B cell (primary cell): ENCODE results near the gene CHST10. TPM values are rescaled to one million over a fixed set of nuclear protein-coding genes. Genes with fewer than 3 reads are reported as not detected.

Experiments
- ATAC-seq: fragments of 200-7000 bp; cut with Tn5 transposase; one replicate; pipeline ENCODE4 v1.10.0; 2021; ENCODE audit warnings: low read depth, mild to moderate bottlenecking, moderate number of reproducible peaks, moderate library complexity
- CTCF ChIA-PET: fragments of 350-600 bp; sonication (Branson Sonifier 250); formaldehyde crosslinking; loops from one replicate; lab custom pipeline; 2021; ENCODE audit warnings: antibody characterized with exemption, inconsistent platforms; lab: Charles Lee
- POLR2A ChIA-PET: fragments of 350-600 bp; sonication (Branson Sonifier 250); formaldehyde crosslinking; loops from one replicate; lab custom pipeline; 2021; ENCODE audit warnings: antibody characterized with exemption; lab: Charles Lee
- DNase-seq: peaks from one replicate; pipeline ENCODE4 v3.0.0; 2013
- H2AFZ ChIP-seq: 2 replicates; pipeline ENCODE4 v1.6.1; 2012; ENCODE audit warnings: mild to moderate bottlenecking, low read depth, low read length; ENCODE audit not compliant: insufficient read depth, poor library complexity, severe bottlenecking
- H3K27ac ChIP-seq, 2 donors: 1 replicate in 1 of 2; 2 replicates in 1 of 2; pipeline ENCODE4 v1.5.1; 2012 to 2013; ENCODE audit warnings: low read length in 2 of 2, mild to moderate bottlenecking in 2 of 2, moderate library complexity in 1 of 2
- H3K27me3 ChIP-seq, 4 experiments: fragments of 200-600 bp in 1 of 4; sonication (generic) in 1 of 4; replicated peaks in 1 of 4; 1 replicate in 2 of 4; 2 replicates in 2 of 4; pipeline versions ENCODE4 v1.6.1 to v1.7.0; 2013 to 2016; ENCODE audit warnings: low read length in 3 of 4, mild to moderate bottlenecking in 2 of 4, mixed read lengths in 1 of 4, moderate library complexity in 1 of 4; ENCODE audit not compliant: insufficient read depth in 4 of 4, control insufficient read depth in 3 of 4; ENCODE audit errors: control extremely low read depth in 1 of 4
- H3K36me3 ChIP-seq, 2 experiments: replicated peaks in 1 of 2; 1 replicate in 1 of 2; 2 replicates in 1 of 2; pipeline versions ENCODE4 v1.6.1 to v1.7.1; 2013; ENCODE audit warnings: low read length in 1 of 2; ENCODE audit not compliant: insufficient read depth in 2 of 2, control insufficient read depth in 1 of 2; ENCODE audit errors: control extremely low read depth in 1 of 2, extremely low read depth in 1 of 2
- H3K4me1 ChIP-seq, 2 donors: fragments of 200-600 bp in 1 of 2; sonication (generic) in 1 of 2; 1 replicate in 1 of 2; 2 replicates in 1 of 2; pipeline versions ENCODE4 v1.5.1 to v1.6.1; 2013 to 2017; ENCODE audit warnings: low read length in 2 of 2; ENCODE audit not compliant: control insufficient read depth in 2 of 2, insufficient read depth in 2 of 2
- H3K4me2 ChIP-seq: replicated peaks from 2 replicates; pipeline ENCODE3; 2012; ENCODE audit warnings: mild to moderate bottlenecking, low read depth, low read length; ENCODE audit not compliant: poor library complexity, severe bottlenecking
- H3K4me3 ChIP-seq, 5 experiments: fragments of 200-600 bp in 1 of 5; sonication (generic) in 1 of 5; 1 replicate in 3 of 5; 2 replicates in 2 of 5; pipeline versions ENCODE4 v1.5.1 to v1.7.0; 2011 to 2016; ENCODE audit warnings: low read length in 4 of 5, mild to moderate bottlenecking in 4 of 5, low read depth in 2 of 5, control low read depth in 1 of 5, moderate library complexity in 1 of 5; ENCODE audit not compliant: insufficient read depth in 1 of 5; ENCODE audit errors: control extremely low read depth in 1 of 5, extremely low read depth in 1 of 5
- H3K79me2 ChIP-seq: fragments of 200-600 bp; sonication (generic); one replicate; pipeline ENCODE4 v1.6.0; 2016; ENCODE audit warnings: low read length; ENCODE audit not compliant: control insufficient read depth, insufficient read depth
- H3K9ac ChIP-seq: fragments of 200-600 bp; sonication (generic); 2 replicates; pipeline ENCODE4 v1.6.1; 2017; ENCODE audit warnings: mild to moderate bottlenecking, low read length, moderate library complexity
- H3K9me3 ChIP-seq, 3 donors: one replicate each; pipeline versions ENCODE4 v1.6.1 to v1.7.1; 2013; ENCODE audit warnings: low read length in 2 of 3; ENCODE audit not compliant: control insufficient read depth in 2 of 3, insufficient read depth in 1 of 3; ENCODE audit errors: control extremely low read depth in 1 of 3
- H4K20me1 ChIP-seq: 2 replicates; pipeline ENCODE4 v1.6.0; 2012; ENCODE audit warnings: mild to moderate bottlenecking, low read length; ENCODE audit not compliant: insufficient read depth, control insufficient read depth, poor library complexity, severe bottlenecking
- H3K27ac Mint-ChIP-seq: one replicate; pipeline ENCODE4 v1.8.0; 2021; ENCODE audit warnings: mixed read lengths
- H3K27me3 Mint-ChIP-seq: one replicate; pipeline ENCODE4 v1.8.0; 2021; ENCODE audit warnings: mixed read lengths
- H3K4me1 Mint-ChIP-seq: one replicate; pipeline ENCODE4 v1.8.0; 2021; ENCODE audit warnings: mixed read lengths
- H3K4me3 Mint-ChIP-seq: one replicate; pipeline ENCODE4 v1.8.0; 2021; ENCODE audit warnings: mixed read lengths
- H3K9me3 Mint-ChIP-seq: one replicate; pipeline ENCODE4 v1.8.0; 2022; ENCODE audit warnings: mixed read lengths; ENCODE audit not compliant: insufficient read depth
- CTCF ChIP-seq: fragments of 200-600 bp; IDR thresholded peaks from one replicate; pipeline ENCODE4 v1.8.0; 2022; ENCODE audit warnings: antibody characterized with exemption, mild to moderate bottlenecking
- EZH2 ChIP-seq: IDR thresholded peaks from 2 replicates; pipeline ENCODE4 v1.6.1; 2012; ENCODE audit warnings: borderline replicate concordance, low read depth, mild to moderate bottlenecking, moderate library complexity, low read length; ENCODE audit not compliant: insufficient read depth, poor library complexity, severe bottlenecking
- WGBS: methylation state at CpG from one replicate; pipeline ENCODE4 v1.1.5; 2013; ENCODE audit warnings: missing lambda C conversion rate; ENCODE audit not compliant: insufficient coverage; 5-methylcytosine and 5-hydroxymethylcytosine counted together
- intact Hi-C: fragments of 100-400 bp; cut with micrococcal nuclease; formaldehyde crosslinking; loops from one replicate; pipeline ENCODE4 v1.10.0; 2022
- polyA plus RNA-seq: library from polyadenylated mRNA; depleted of rRNA; stranded (reverse); fragments of >200 nt; gene quantifications from 2 replicates; pipeline ENCODE4 v1.2.3, GENCODE V29; 2012
- total RNA-seq, 2 donors: library from RNA; stranded (reverse); fragments of 120-200 nt in 1 of 2; gene quantifications; 1 replicate in 1 of 2; 2 replicates in 1 of 2; pipeline versions ENCODE4 v1.2.3 to v1.2.4, GENCODE V29; 2013 to 2022

Gene CHST10
- total and polyA plus RNA-seq, 2 donors (not counting 1 experiment from before 2014, with no cell fraction given), result 5.2 to 9.9 TPM

- TF ChIP-seq EZH2, result no peak
- TF ChIP-seq CTCF, result no peak
- DNase-seq (no peak), ATAC-seq (no peak)
- no peak overlapping the region for H3K4me3 Mint-ChIP-seq
- Histone ChIP-seq H2AFZ (no peak overlapping the region), H3K4me3 (no peak overlapping the region), H3K36me3 (peaks cover 0 to 6% of the 10 kb centered on the region in 2 experiments), H3K27ac (no peak overlapping the region), H3K27me3 (no peaks in the 10 kb centered on the region), H3K9me3 (no peaks in the 10 kb centered on the region), H3K4me1 (no peaks in the 10 kb centered on the region), H3K9ac (no peak overlapping the region), H3K79me2 (no peaks in the 10 kb centered on the region), H3K4me2 (no peak overlapping the region), H4K20me1 (no peaks in the 10 kb centered on the region)
- H3K27ac Mint-ChIP-seq, result no peak overlapping the region
- 64% methylated on average over 4 of the region's 8 CpGs for WGBS
- H3K9me3 Mint-ChIP-seq, result no peaks in the 10 kb centered on the region
- CTCF ChIA-PET, result interaction anchor here (1.7 kb wide), 1 partner anchor 36 kb away, joined by 6 read pairs; no protein-coding TSS in a partner anchor
- H3K4me1 Mint-ChIP-seq, result no peaks in the 10 kb centered on the region
- intact Hi-C loops, result no loop called here
- H3K27me3 Mint-ChIP-seq, result no peaks in the 10 kb centered on the region
- POLR2A ChIA-PET, result interaction anchor here (0.6 kb wide), 1 partner anchor 14 kb away, joined by 4 read pairs; no protein-coding TSS in a partner anchor
These were observed 8.5 kb downstream of the CHST10 start for GRCh38 chr2:100408941-100409340.

- Histone ChIP-seq H3K27me3 (no peaks in the 10 kb centered on the region), H4K20me1 (no peaks in the 10 kb centered on the region), H3K27ac (no peak overlapping the region), H2AFZ (no peak overlapping the region), H3K79me2 (no peaks in the 10 kb centered on the region), H3K9me3 (no peaks in the 10 kb centered on the region), H3K4me1 (no peaks in the 10 kb centered on the region), H3K36me3 (peaks cover 0 to 6% of the 10 kb centered on the region in 2 experiments), H3K4me2 (no peak overlapping the region), H3K4me3 (no peak overlapping the region), H3K9ac (no peak overlapping the region)
- DNase-seq (no peak), ATAC-seq (no peak)
- WGBS, result 94% methylated on average over 2 of the region's 2 CpGs
- intact Hi-C loops, result no loop called here
- no peak overlapping the region for H3K27ac Mint-ChIP-seq
- POLR2A ChIA-PET, result interaction anchor here (0.6 kb wide), 1 partner anchor 15 kb away, joined by 4 read pairs; no protein-coding TSS in a partner anchor
- TF ChIP-seq EZH2 (no peak), CTCF (no peak)
- no peaks in the 10 kb centered on the region for H3K4me1 Mint-ChIP-seq
- H3K9me3 Mint-ChIP-seq, result no peaks in the 10 kb centered on the region
- no peak overlapping the region for H3K4me3 Mint-ChIP-seq
- CTCF ChIA-PET, result no interaction called here
- H3K27me3 Mint-ChIP-seq, result no peaks in the 10 kb centered on the region
These were observed 9.4 kb downstream of the CHST10 start for GRCh38 chr2:100408104-100408503.
